Measurements from ENCODE around the gene ELK1. TPM values are rescaled to one million over a fixed set of nuclear protein-coding genes. Genes with fewer than 3 reads are reported as not detected.

Gene ELK1
- total RNA-seq, 2 donors from 2014 or later: 23.7 to 26.9 TPM

- no peak for DNase-seq
- intact Hi-C loops (cut with DNase I, micrococcal nuclease): no loop called here
- ATAC-seq: no peak
Measured at GRCh38 chrX:47649271-47649670, 1.1 kb downstream of the ELK1 start.

DNA sequence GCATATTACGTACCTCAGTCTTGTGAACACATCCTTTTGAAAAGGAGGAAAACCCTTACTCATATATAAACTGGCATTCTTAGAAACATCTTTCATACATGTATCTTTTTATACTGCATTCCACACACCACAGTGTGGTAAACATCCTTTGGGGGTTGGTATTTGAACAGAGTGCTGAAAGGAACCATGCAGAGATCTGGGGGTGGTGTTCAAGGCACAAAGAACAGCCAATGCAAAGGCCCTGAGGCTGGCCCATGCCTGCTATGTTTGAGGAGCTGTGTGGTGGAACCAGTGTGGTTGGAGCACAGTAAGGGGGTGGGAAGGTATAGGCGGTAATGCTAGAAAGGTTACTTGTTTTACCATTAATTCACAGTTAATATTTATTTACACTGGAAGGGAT is 2.0 kb downstream of the ELK1 start:
- DNase-seq (no peak), ATAC-seq (no peak)
- intact Hi-C loops (cut with DNase I, micrococcal nuclease): no loop called here

DNA sequence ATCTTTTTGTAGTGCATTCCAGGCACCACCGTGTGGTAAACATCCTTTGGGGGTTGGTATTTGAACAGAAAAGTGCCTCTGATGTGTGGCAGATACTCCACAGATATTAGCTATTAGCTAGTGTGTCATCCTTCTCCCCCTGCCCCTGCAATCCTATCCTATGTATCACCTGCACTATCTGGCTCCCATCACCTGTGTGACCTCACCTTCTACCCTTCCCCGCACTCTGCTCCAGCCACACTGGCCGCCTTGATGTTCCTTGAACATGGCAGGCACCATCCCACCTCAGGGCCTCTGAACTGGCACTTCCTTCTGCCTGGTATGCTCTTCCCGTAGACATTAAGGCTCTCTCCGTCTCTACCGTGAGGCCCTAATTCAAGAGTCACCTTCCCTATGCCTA is 3.7 kb downstream of the ELK1 start:
- intact Hi-C loops (cut with DNase I, micrococcal nuclease): no loop called here
- DNase-seq (no peak), ATAC-seq (no peak)

GRCh38 chrX:47645530-47645929 is 4.8 kb downstream of the ELK1 start:
- intact Hi-C loops (cut with DNase I, micrococcal nuclease): no loop called here
- DNase-seq (no peak), ATAC-seq (no peak)

DNA sequence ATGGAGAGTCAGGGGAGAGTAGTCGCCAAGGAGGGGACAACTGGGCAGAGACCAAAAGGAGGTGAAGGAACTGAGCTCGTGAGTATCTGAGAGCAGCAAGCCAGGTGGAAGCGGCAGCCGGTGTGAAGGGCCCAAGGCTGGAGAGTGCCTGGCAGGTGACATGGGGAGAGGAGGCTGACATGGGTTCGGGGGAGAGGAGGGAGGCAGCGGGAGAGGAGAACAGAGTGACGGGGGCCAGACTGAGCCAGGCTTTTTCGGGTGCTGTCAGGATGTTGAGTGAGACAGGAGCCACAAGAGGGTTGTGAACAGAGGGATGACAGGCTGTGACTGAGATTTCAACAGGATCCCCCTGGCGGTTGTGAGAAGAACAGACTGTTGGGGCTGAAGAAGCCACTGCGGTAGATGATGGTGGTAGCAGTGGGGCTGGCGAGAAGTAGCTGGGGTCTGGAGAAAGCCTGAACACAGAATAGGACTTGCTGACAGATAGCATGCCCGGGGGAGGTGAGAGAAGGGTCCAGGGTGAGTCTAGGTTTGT is 5.7 kb downstream of the ELK1 start:
- intact Hi-C loops (cut with DNase I, micrococcal nuclease): no loop called here
- ATAC-seq: peak; percentile 68
- no peak for DNase-seq

DNA sequence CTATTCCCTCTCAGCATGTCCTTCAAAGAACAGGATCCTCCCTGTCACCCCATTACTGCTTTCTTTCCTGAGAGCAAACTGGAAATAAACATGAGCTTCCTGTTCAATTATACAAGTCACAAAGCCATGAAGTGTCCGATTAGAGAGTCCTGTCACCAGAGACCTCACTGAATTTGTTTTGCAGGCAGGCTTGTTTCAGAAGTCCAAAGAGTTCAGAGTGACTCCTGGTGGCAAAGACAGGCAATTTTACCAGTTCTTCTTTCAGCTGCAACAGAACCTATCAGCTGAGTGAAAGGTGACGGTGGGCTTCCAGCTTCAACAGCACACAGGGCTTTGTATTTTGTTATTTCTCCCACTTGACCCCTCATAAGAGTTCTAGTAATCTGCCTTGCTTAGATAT is 6.4 kb downstream of the ELK1 start:
- no peak for DNase-seq
- peak; percentile 42 for ATAC-seq
- intact Hi-C loops (cut with DNase I, micrococcal nuclease): no loop called here

DNA sequence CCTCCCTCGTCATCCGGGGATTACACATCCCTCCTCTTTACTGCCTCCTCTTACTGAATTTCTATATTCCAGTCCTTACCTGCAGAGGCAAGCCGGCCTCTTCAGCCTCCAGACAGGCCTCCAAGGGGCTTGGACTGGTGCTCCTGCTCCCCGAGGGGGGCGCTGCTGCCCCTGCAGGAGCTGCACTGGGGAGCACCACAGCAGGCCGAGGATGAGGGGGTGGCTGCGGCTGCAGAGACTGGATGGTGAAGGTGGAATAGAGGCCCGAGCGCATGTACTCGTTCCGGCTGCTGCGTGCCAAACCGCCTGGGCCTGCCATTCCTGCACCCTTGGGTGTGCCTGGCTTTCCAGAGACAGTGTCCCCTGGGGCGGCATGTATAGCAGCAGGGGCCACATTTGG is 11.5 kb downstream of the ELK1 start:
- DNase-seq (no peak), ATAC-seq (no peak)
- intact Hi-C loops (cut with DNase I, micrococcal nuclease): no loop called here

DNA sequence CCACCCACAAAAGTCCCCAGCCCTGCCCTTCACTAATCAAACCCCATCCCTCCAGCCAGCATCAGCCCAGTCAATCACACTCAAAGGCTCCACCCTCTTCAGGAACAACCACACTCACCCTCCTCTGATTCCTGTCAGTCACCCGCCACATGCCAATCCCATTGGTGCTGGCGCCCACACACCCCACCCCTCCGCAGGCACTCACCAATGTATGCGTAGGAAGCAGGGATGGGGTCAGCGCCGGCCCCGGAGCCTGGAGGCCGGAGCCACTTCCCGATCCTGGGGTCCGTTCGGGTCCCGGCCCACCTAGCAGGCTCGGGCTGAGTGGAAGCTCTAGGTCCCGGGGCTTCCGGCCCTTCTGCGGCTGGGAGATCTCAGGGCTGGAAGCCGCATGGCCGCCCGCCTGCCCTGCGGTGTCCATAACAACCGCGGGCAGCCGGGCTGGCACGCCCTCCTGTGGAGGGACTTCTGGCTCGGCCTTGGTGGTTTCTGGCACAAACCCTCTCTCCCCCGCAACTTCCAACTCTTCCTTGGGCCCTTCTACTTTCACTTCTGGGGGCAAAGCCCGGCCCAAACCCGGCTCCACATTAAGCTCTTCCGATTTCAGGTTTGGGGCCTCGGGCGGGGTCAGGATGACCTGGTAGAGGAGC is 12.7 kb downstream of the ELK1 start:
- peak; percentile 98 for ATAC-seq
- peak; percentile 37 to 39 for DNase-seq
- intact Hi-C loops (cut with DNase I, micrococcal nuclease): no loop called here

DNA sequence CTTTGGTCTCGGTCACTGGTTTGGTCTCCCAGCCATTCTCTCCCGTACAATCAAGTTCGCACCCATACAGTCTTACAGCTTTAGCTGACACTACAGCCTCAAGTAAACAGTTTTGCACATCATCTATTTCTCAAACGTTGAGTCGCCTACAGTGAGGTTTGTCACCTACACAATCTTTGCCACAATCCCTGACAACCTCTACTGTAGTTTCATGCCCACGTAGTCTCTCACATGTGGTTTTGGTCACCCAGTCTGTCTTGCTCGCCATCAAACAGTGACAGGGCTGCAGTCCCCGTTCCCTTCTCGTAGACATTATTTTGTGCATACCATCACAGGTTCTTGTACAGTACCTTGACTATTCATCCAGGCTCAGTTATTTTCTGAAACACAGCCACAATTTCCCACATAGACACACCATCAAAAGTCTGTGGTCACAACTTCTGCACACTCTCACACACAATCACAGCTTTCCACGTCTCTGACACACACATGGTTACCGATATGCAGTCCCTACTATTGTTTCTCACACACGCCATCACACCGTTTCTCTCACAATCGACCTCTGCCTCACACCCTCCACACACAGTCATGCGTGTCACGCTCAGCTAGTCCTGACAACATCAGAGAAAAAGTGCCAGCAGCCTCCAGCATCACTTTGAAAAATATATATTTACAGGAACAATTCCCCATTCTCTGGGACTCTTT is 15.3 kb downstream of the ELK1 start:
- no peak for DNase-seq
- intact Hi-C loops (cut with DNase I, micrococcal nuclease): no loop called here
- no peak for ATAC-seq

DNA sequence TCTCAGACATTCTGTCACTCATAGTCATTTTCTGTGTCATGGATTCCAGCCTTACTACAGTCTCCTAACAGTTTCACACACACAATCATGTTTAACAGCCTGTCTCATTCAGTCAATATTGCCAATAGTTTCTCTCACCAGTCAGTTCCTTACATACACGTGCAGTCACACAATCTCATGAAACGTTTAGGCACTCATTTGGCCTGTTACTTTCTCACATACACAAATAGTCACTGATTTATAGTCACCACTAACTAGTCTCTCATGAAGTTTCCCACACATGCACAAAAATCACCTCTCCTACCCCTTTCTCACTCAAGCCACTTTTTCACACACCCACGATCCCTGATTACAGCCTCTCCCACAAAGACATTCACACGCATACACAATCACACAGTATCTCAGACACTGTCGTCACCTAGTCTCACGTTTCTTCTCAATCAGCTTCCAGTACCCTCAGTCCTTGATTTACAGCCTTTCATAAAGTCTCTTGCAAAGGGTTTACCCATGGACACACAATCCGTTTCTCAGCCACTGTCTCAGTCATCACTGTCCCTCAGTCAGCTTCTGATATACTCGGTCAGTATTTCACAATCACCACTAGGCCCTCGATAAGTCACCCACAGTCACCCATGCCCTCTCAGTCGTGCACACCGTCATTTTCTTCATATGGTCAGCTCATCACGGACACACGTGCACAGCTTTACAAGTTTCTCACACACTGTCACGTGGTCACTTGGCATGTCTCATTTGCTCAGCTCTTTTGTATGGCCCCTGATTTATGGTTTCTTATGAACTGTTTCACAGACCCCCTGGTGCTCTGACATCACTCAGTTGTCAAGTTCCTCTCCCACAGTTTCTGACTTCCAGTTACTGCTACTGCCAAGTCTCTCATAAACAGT is 16.4 kb downstream of the ELK1 start:
- ATAC-seq: no peak

DNA sequence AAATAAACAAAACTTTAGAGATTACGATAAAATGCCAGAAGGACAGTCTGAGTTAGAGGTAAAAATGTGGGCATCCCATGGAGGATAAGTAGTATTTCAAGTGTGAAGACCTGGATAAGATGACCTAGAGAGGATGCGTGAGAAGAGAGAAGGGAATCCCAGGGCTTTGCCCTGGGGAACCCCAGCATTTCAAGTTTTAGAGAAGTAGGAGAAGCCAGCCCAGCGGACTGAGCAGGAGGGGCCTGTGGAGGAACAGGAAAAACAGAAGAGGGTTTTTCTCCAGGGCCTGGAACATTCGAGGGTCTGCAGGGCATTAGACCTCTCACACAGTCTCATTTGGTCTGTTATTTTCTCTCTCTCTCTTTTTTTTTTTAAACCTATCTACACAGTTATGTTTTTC is 17.7 kb downstream of the ELK1 start:
- no peak for DNase-seq
- ATAC-seq: no peak
- intact Hi-C loops (cut with DNase I, micrococcal nuclease): no loop called here

More for the DNA sequence above, 16.4 kb downstream of the ELK1 start:
- no peak for DNase-seq
- intact Hi-C loops (cut with DNase I, micrococcal nuclease): no loop called here

DNA sequence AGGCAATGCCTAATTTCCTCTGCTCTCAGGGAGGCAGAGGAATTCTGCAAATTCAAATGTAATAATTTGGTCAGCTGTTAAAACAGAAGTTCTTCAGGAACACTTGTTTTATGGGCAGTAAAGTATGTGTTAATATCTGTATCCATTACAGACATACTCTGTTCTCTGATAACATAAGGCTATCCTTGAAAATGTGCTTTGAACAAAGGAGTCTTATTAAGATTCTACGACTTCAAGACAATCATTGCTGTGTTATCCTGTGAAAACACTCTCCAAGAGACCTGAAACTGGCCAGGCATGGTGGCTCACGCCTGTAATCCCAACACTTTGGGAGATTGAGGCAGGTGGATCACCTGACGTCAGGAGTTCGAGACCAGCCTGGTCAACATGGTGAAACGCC is 18.7 kb downstream of the ELK1 start:
- DNase-seq (no peak), ATAC-seq (no peak)
- intact Hi-C loops (cut with DNase I, micrococcal nuclease): no loop called here

GRCh38 chrX:47629419-47630200 is 20.8 kb downstream of the ELK1 start, which contains the start of gene CFP:
Gene CFP (minus strand): TSS chrX:47629930. CDS start chrX:47629844, 86 bp downstream.
- intact Hi-C loops (cut with DNase I, micrococcal nuclease): no loop called here

DNA sequence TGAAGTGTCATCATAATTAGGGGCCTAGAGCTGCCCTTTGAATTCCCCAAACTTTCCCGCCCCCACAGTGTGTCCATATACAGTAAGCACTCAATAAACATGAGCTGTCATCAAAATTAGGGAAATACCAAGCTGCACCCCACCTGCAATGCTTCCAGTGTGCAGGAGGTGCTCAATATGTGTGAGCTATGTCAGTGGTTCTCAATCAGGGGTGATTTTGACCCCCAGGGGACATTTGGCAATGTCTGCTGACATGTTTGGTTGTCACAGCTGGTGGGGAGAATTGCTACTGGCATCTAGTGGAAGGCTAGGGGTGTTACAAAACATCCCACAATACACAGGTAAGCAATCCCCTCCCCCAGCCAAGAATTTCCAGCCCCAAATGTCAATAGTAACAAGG is 21.4 kb downstream of the ELK1 start:
- intact Hi-C loops (cut with DNase I, micrococcal nuclease): no loop called here
- no peak for ATAC-seq
- DNase-seq: no peak

More at GRCh38 chrX:47629419-47630200, 20.8 kb downstream of the ELK1 start, which contains the start of gene CFP:
- ATAC-seq (no peak), DNase-seq (no peak)

DNA sequence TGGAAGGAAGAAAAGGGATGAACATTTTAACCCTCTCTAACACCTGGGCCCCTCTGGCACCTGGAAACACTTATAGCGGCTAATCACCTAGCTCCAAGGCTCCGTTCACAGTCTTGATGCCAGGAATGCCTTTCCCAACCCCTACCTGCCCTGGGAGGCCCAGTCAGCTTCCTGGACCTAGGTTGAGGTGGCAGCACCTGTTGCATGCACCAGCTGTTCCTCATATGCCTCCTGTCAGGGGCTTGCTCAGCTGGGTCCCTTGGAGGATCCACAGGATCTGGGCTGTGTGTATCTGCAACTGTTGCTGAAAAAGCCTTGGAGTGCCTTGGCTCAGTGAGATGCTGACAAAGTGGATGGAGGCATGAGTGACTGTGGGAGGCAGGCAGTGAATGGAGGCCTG is 25.0 kb downstream of the ELK1 start:
- intact Hi-C loops (cut with DNase I, micrococcal nuclease): no loop called here

DNA sequence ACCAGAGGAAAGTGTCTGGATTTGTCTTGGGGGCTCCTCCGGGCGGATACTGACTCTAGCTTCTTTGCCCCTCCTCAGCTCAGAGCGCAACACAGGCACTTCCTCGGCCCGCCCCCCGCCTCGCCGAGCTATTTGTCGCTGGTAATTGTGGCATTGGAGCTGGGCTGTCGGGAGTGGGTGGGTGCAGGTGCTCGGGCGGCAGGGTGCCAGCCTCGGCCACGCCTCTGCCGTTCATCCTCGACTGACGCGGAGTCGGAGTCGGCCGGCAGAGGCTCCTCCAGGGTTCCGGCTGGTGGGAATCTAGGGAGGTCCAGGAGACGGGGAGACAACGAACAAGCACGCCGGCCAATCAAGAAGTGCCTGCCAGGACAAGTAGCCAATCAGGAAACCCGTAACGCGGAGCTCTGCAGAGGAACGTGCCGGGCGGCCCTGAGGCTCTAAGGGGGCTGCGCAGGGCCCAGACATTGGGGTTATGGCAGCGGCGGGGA is 26.8 kb downstream of the ELK1 start:
- ATAC-seq (peak; percentile 71), DNase-seq (peak; percentile 28 to 49)
- intact Hi-C loops (cut with DNase I, micrococcal nuclease): no loop called here

More for the DNA sequence above, 25.0 kb downstream of the ELK1 start:
- no peak for ATAC-seq
- DNase-seq: no peak

DNA sequence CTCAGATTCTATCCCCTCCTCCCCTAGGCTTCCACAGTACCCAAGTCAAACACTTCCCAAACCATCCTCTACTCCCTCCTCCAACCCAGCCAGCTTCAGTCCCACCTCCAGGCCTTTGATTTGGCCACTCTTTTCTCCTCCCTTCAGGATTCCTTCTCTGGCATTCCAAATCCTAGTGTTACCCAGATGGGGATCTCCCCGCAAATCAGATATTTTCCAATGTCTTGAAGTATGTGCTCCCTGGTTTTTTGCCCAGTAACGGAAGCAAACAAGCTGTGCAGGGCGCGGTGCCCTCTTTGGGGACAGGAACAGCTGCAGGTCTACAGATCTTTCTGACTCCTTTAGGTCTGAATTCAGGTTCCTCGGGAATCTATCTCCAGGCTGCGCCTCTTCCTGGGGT is 28.5 kb downstream of the ELK1 start:
- intact Hi-C loops (cut with DNase I, micrococcal nuclease): no loop called here
- no peak for ATAC-seq
- DNase-seq: no peak

- ATAC-seq (no peak), DNase-seq (no peak)
- intact Hi-C loops (cut with DNase I, micrococcal nuclease): no loop called here
Measured at GRCh38 chrX:47620303-47620685, 30.1 kb downstream of the ELK1 start.

All from left colon (tissue), 2 donors.